Endothelial cell of umbilical vein (primary cell): ENCODE results near the gene ADRM1. TPM values are rescaled to one million over a fixed set of nuclear protein-coding genes. Genes with fewer than 3 reads are reported as not detected.

Source experiments
- BruUV-seq: library from RNA; stranded (reverse); fragments of 400-500 nt; replicated peaks from 2 replicates; lab custom pipeline; 2021; lab: Mats Ljungman, UMichigan
- CTCF ChIA-PET: fragments of 300-600, 350-600 bp; sonication (Branson Sonifier 250); formaldehyde crosslinking; loops from one replicate; lab custom pipeline; 2021; ENCODE audit warnings: antibody characterized with exemption, inconsistent platforms; lab: Charles Lee
- POLR2A ChIA-PET: fragments of 300-600, 350-600 bp; sonication (Branson Sonifier 250); formaldehyde crosslinking; loops from one replicate; lab custom pipeline; 2021; ENCODE audit warnings: antibody characterized with exemption, inconsistent platforms; lab: Charles Lee
- DNase-seq: peaks from one replicate; pipeline ENCODE4 v3.0.0-alpha.2; 2011; ENCODE audit warnings: low read depth, low spot score
- FAIRE-seq: peaks from 2 replicates; lab custom pipeline; 2011; peaks lifted over from hg19 to GRCh38; lab: Jason Lieb, UNC
- H2AFZ ChIP-seq: 2 replicates; pipeline ENCODE4 v1.6.0; 2012; ENCODE audit warnings: low read depth, low read length, control low read depth, inconsistent platforms
- H3K27ac ChIP-seq: 2 replicates; pipeline ENCODE4 v1.5.1; 2011; ENCODE audit warnings: low read depth, mild to moderate bottlenecking, control low read depth, low read length, moderate library complexity; ENCODE audit not compliant: insufficient read depth
- H3K27me3 ChIP-seq, 2 experiments: 2 replicates each; pipeline versions ENCODE4 v1.6.0 to v1.6.1; 2011; ENCODE audit warnings: low read length in 2 of 2, mixed read lengths in 1 of 2; ENCODE audit not compliant: control insufficient read depth in 2 of 2, insufficient read depth in 2 of 2
- H3K36me3 ChIP-seq, 2 experiments: 2 replicates in 1 of 2; 3 replicates in 1 of 2; pipeline ENCODE4 v1.5.1; 2011; ENCODE audit warnings: low read length in 2 of 2, mild to moderate bottlenecking in 1 of 2, moderate library complexity in 1 of 2; ENCODE audit not compliant: control insufficient read depth in 2 of 2, insufficient read depth in 2 of 2; ENCODE audit errors: extremely low read depth in 1 of 2
- H3K4me1 ChIP-seq: 3 replicates; pipeline ENCODE4 v1.5.1; 2011; ENCODE audit warnings: mild to moderate bottlenecking, low read length; ENCODE audit not compliant: control insufficient read depth, insufficient read depth; ENCODE audit errors: extremely low read depth
- H3K4me2 ChIP-seq: 2 replicates; pipeline ENCODE4 v1.6.1; 2011; ENCODE audit warnings: low read length, control low read depth, mixed read lengths; ENCODE audit not compliant: insufficient read depth
- H3K4me3 ChIP-seq, 3 experiments: fragments of 200-600 bp in 1 of 3; sonication (generic), shearing (Covaris generic) in 1 of 3; replicated peaks in 1 of 3; 2 replicates each; pipeline ENCODE4 v1.5.1; 2011 to 2016; ENCODE audit warnings: control low read depth in 3 of 3, low read length in 3 of 3, mild to moderate bottlenecking in 2 of 3, inconsistent platforms in 1 of 3, low read depth in 1 of 3, moderate library complexity in 1 of 3; ENCODE audit not compliant: insufficient read depth in 1 of 3
- H3K79me2 ChIP-seq: 2 replicates; pipeline ENCODE4 v1.6.0; 2012; ENCODE audit warnings: low read length, inconsistent platforms; ENCODE audit not compliant: control insufficient read depth, insufficient read depth
- H3K9ac ChIP-seq: replicated peaks from 2 replicates; pipeline ENCODE3; 2011; ENCODE audit warnings: low read length, control low read depth; ENCODE audit not compliant: insufficient read depth; ENCODE audit errors: extremely low read depth
- H3K9me1 ChIP-seq: replicated peaks from 3 replicates; pipeline ENCODE4 v1.6.0; 2011; ENCODE audit warnings: mild to moderate bottlenecking, low read length; ENCODE audit not compliant: control insufficient read depth, insufficient read depth; ENCODE audit errors: extremely low read depth
- H3K9me3 ChIP-seq: replicated peaks from 2 replicates; pipeline ENCODE4 v1.5.1; 2012; ENCODE audit warnings: low read length, inconsistent platforms; ENCODE audit not compliant: control insufficient read depth, insufficient read depth
- H4K20me1 ChIP-seq: replicated peaks from 2 replicates; pipeline ENCODE3; 2011; ENCODE audit warnings: mild to moderate bottlenecking, low read length; ENCODE audit not compliant: control insufficient read depth, insufficient read depth; ENCODE audit errors: extremely low read depth
- CTCF ChIP-seq, 2 donors: IDR thresholded peaks; 1 replicate in 1 of 2; 2 replicates in 1 of 2; pipeline ENCODE4 v1.5.1; 2011; ENCODE audit warnings: low read length in 2 of 2, mild to moderate bottlenecking in 2 of 2, moderate library complexity in 2 of 2, control low read depth in 1 of 2, inconsistent platforms in 1 of 2, low read depth in 1 of 2; ENCODE audit not compliant: insufficient read depth in 1 of 2; ENCODE audit errors: extremely low read depth in 1 of 2
- EZH2 ChIP-seq: IDR thresholded peaks from 2 replicates; pipeline ENCODE4 v1.6.1; 2012; ENCODE audit warnings: borderline replicate concordance, low read depth, mild to moderate bottlenecking, moderate library complexity, low read length, inconsistent platforms; ENCODE audit not compliant: severe bottlenecking
- GATA2 ChIP-seq: IDR thresholded peaks from 2 replicates; pipeline ENCODE4 v1.7.0; 2011; ENCODE audit warnings: low read depth, mild to moderate bottlenecking, moderate library complexity, mixed read lengths, low read length; ENCODE audit not compliant: insufficient read length, insufficient read depth
- JUN ChIP-seq: IDR thresholded peaks from 2 replicates; pipeline ENCODE4 v1.6.1; 2011; ENCODE audit warnings: borderline replicate concordance, low read depth; ENCODE audit not compliant: insufficient read length, insufficient read depth
- MYC ChIP-seq: IDR thresholded peaks from one replicate; pipeline ENCODE4 v1.6.1; 2011; ENCODE audit warnings: mild to moderate bottlenecking, low read depth, low read length
- POLR2A ChIP-seq: IDR thresholded peaks from 2 replicates; pipeline ENCODE4 v1.6.1; 2012; ENCODE audit warnings: low read depth, mild to moderate bottlenecking, control low read depth, low read length
- dilution Hi-C: fragments of 300-500 bp; cut with MboI; formaldehyde crosslinking; loops from one replicate; pipeline ENCODE4 v1.15.0; 2019; ENCODE audit warnings: low sequenced_read_pairs; ENCODE audit not compliant: extremely low pct_ligation_motif_present
- intact Hi-C: fragments of 100-400 bp; cut with micrococcal nuclease; formaldehyde crosslinking; loops from one replicate; pipeline ENCODE4 v1.10.0; 2022
- polyA plus RNA-seq, 4 experiments: library from polyadenylated mRNA; depleted of rRNA in 3 of 4; stranded (reverse) in 3 of 4; unstranded in 1 of 4; fragments of >200 nt; gene quantifications; 2 replicates each; pipeline versions ENCODE4 v1.2.1 to v1.2.3, GENCODE V29; 2011 to 2012; ENCODE audit warnings: missing spikeins in 1 of 4
- total RNA-seq: library from RNA; stranded (reverse); gene quantifications from 2 replicates; pipeline ENCODE4 v1.2.3, GENCODE V29; 2021
- TF ChIP-seq, protein P1 (sequence below): IDR thresholded peaks from 2 replicates; pipeline ENCODE4 v1.6.1; 2011; ENCODE audit not compliant: insufficient read depth, insufficient read length

Gene ADRM1
- total and polyA plus RNA-seq, 2 donors (not counting 3 experiments of a cell fraction or from before 2014, with no cell fraction given): 154 to 179 TPM

DNA sequence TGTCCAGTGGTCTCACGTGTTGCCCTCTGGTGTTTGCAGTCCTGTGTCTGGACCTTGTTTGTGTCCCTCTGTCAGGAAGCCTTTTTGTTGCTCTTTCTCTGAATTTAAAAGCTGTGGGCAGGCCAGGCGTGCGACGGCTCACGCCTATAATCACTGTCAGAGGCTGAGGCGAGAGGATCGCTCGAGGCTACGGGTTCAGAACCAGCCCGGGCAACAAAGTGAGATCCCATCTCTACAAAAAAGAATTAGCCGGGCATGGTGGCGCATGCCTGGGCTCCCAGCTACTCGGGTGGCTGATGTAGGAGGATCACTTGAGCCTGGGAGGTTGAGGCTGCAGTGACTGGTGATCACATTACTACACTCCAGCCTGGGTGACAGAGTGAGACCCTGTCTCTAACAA lies 35.9 kb upstream of the ADRM1 start:
- POLR2A ChIA-PET: no interaction called here
- no peak overlapping the region for H3K9ac ChIP-seq
- no peaks in the 10 kb centered on the region for H3K4me1 ChIP-seq
- no peaks in the 10 kb centered on the region for H3K9me1 ChIP-seq
- no TSS peak for BruUV-seq
- TF ChIP-seq, protein P1, sequence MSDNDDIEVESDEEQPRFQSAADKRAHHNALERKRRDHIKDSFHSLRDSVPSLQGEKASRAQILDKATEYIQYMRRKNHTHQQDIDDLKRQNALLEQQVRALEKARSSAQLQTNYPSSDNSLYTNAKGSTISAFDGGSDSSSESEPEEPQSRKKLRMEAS: no peak
- TF ChIP-seq MYC (no peak), JUN (no peak), GATA2 (no peak), EZH2 (no peak), CTCF (IDR thresholded peaks at IDR 0.05; ENCODE audit: extremely low read depth in 1 of 2, insufficient read depth in 1 of 2, low read depth in 1 of 2, low read length in 2 of 2) (no peak), POLR2A (no peak)
- no peak overlapping the region for H3K27ac ChIP-seq
- H3K9me3 ChIP-seq: no peaks in the 10 kb centered on the region
- no peak overlapping the region for H3K4me2 ChIP-seq
- H3K79me2 ChIP-seq: no peaks in the 10 kb centered on the region
- intact Hi-C loops: loop anchor here (10.0 kb wide), 1 partner anchor 252 kb away; no protein-coding TSS in a partner anchor
- FAIRE-seq: no peak
- H2AFZ ChIP-seq: no peak overlapping the region
- no peak for DNase-seq
- dilution Hi-C loops: no loop called here
- H4K20me1 ChIP-seq: no peaks in the 10 kb centered on the region
- H3K4me3 ChIP-seq: no peak overlapping the region
- peaks cover 6 to 21% of the 10 kb centered on the region in 2 experiments for H3K36me3 ChIP-seq
- CTCF ChIA-PET: no interaction called here
- no peaks in the 10 kb centered on the region for H3K27me3 ChIP-seq
